Uterus (tissue), 4 donors: ENCODE results near the gene CYP2A6. TPM values are rescaled to one million over a fixed set of nuclear protein-coding genes. Genes with fewer than 3 reads are reported as not detected.
"Not testable (repeated sequence)": the region's sequence is repeated elsewhere in the genome, so short reads cannot be mapped to it uniquely, and the experiment has no call there.

ENCODE experiments used
- DNase-seq, 2 donors: peaks; one replicate each; pipeline ENCODE4 v3.0.0-alpha.2; 2019 to 2020
- H3K27ac ChIP-seq, 2 donors: fragments of 200-600 bp; sonication (generic); 1 replicate in 1 of 2; 2 replicates in 1 of 2; pipeline ENCODE4 v1.5.1; 2016 to 2018
- H3K27me3 ChIP-seq, 2 donors: fragments of 200-600 bp; sonication (generic); one replicate each; pipeline ENCODE4 v1.5.1; 2018 to 2019; ENCODE audit warnings: control low read depth in 1 of 2
- H3K36me3 ChIP-seq, 2 donors: fragments of 200-600 bp; sonication (generic); one replicate each; pipeline ENCODE4 v1.5.1; 2019; ENCODE audit warnings: control low read depth in 1 of 2
- H3K4me1 ChIP-seq, 2 donors: fragments of 200-600 bp; sonication (generic); one replicate each; pipeline ENCODE4 v1.5.1; 2018 to 2019; ENCODE audit warnings: control low read depth in 1 of 2
- H3K4me3 ChIP-seq, 2 donors: fragments of 200-600 bp; sonication (generic); 1 replicate in 1 of 2; 2 replicates in 1 of 2; pipeline ENCODE4 v1.5.1; 2018 to 2019; ENCODE audit warnings: mild to moderate bottlenecking in 1 of 2
- H3K9me3 ChIP-seq, 2 donors: fragments of 200-600 bp; sonication (generic); one replicate each; pipeline ENCODE4 v1.5.1; 2019; ENCODE audit warnings: control low read depth in 1 of 2
- POLR2A ChIP-seq, 2 donors: fragments of 450-650 bp; IDR thresholded peaks; one replicate each; pipeline ENCODE4 v1.6.1; 2016; ENCODE audit warnings: antibody characterized with exemption in 2 of 2, mild to moderate bottlenecking in 1 of 2, moderate library complexity in 1 of 2
- intact Hi-C: fragments of 100-400 bp; cut with DNase I; formaldehyde crosslinking; loops from one replicate; pipeline ENCODE4 v1.15.1; 2023; ENCODE audit warnings: low total_unique reads
- total RNA-seq, 4 donors: library from RNA; depleted of rRNA in 3 of 4; stranded (reverse); fragments of >200 nt in 3 of 4; gene quantifications; one replicate each; pipeline versions ENCODE4 v1.1.0 to v1.2.4, GENCODE V29; 2014 to 2023
- TF ChIP-seq, protein P1 (sequence below), 4 experiments: fragments of 200-600 bp in 2 of 4; fragments of 450-650 bp in 2 of 4; sonication (generic) in 2 of 4; IDR thresholded peaks; one replicate each; pipeline ENCODE4 v1.5.1; 2016 to 2019; ENCODE audit warnings: antibody characterized with exemption in 4 of 4, mild to moderate bottlenecking in 2 of 4, moderate library complexity in 1 of 4
- donor health status: DM: yes; HTN: yes; CAD: no.

The CYP2A6 gene
- total RNA-seq, 4 donors from 2014 or later = 0.64 TPM; not detected in 3

DNA sequence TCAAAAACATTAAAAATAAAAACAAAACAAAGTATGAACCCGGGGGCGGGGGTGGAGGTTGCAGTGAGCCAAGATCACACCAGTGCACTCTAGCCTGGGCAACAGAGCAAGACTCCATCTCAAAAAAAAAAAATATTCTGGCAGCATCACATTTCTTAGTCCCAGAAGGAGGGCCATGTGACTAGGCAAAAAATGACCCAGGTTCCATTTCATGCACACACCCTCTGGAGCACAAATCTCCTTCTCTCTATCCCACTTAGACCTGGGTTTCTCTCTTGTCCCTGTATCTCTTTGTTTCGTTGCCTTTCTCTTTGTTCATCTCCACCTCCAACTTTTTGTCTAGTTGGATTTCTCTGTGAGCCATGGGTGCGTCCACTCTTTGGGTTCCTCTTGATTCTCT is 37.9 kb upstream of the CYP2A6 start:
- H3K9me3 ChIP-seq = no peaks in the 10 kb centered on the region
- intact Hi-C loops = no loop called here
- H3K4me1 ChIP-seq = no peaks in the 10 kb centered on the region
- no peaks in the 10 kb centered on the region for H3K27me3 ChIP-seq
- H3K4me3 ChIP-seq = no peak overlapping the region
- TF ChIP-seq, protein P1, sequence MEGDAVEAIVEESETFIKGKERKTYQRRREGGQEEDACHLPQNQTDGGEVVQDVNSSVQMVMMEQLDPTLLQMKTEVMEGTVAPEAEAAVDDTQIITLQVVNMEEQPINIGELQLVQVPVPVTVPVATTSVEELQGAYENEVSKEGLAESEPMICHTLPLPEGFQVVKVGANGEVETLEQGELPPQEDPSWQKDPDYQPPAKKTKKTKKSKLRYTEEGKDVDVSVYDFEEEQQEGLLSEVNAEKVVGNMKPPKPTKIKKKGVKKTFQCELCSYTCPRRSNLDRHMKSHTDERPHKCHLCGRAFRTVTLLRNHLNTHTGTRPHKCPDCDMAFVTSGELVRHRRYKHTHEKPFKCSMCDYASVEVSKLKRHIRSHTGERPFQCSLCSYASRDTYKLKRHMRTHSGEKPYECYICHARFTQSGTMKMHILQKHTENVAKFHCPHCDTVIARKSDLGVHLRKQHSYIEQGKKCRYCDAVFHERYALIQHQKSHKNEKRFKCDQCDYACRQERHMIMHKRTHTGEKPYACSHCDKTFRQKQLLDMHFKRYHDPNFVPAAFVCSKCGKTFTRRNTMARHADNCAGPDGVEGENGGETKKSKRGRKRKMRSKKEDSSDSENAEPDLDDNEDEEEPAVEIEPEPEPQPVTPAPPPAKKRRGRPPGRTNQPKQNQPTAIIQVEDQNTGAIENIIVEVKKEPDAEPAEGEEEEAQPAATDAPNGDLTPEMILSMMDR (IDR thresholded peaks at IDR 0.05) = no peak
- no peak for TF ChIP-seq POLR2A (IDR thresholded peaks at IDR 0.05)
- no peak overlapping the region for H3K27ac ChIP-seq
- no peaks in the 10 kb centered on the region for H3K36me3 ChIP-seq
- DNase-seq = no peak

DNA sequence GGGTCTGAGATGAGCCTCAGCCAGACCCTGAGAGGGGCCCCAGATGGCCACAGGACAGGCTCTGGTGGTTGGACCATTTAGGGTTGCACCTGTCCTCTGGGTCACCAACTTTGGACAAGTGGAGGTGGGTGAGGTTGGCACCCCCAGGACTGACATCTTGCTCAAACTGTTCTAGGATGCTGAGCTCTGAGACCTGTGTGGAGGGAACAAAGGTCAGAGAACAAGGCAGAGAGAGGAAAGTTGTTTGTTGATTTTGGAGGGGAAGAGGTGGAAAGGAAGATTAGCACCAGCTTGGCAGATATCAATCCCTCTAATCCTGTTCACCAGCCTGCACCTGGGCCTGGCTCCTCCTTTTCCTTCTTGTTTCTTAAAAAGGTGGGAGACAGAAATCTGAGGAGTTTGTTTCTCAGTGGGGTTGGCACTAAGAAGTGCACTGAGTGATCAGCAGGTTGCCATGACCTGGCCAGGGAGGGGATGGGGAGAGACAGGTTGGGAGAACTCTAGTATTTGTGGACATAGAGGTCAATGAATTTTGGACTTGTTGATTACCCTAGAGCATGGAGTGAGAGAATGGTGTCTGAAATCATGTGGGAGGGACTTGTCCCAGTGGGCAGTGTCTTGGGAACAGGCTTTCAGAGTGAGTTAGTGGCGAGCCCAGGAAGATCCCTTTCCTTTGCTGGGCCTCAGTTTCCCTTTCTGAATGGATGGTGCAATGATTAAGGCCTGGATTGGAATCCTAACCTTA is 34.1 kb upstream of the CYP2A6 start:
- intact Hi-C loops, H3K9me3 ChIP-seq, H3K36me3 ChIP-seq, H3K4me1 ChIP-seq, H3K4me3 ChIP-seq, DNase-seq, H3K27ac ChIP-seq, H3K27me3 ChIP-seq: not testable (repeated sequence)

DNA sequence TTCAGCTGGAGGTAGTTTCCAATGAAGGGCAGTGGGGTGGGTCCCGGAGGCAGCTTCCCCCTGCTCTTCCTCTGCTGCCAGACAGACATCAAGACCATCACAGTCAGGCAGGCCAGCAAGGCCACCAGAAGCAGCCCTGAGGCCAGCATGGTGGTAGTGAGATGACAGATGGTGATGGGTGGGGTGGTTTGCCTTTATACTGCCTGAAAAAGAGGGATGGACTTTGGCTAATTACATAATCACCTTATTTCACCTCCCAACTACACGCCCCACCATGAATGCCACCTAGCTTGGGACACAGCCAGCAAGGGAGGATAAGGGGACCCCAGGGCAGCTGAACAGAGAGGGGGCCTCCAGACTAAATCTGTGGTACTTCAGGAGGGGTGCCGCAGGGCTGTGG is 31.8 kb upstream of the CYP2A6 start, which contains the start of gene CYP2A7:
Gene CYP2A7, minus strand, starts transcription at position 170 of the 400 bp plus-strand sequence. Its CDS starts 21 bp downstream, at position 149.
- H3K27ac ChIP-seq, intact Hi-C loops, H3K4me3 ChIP-seq, H3K9me3 ChIP-seq, H3K36me3 ChIP-seq, DNase-seq, H3K4me1 ChIP-seq, H3K27me3 ChIP-seq: not testable (repeated sequence)

DNA sequence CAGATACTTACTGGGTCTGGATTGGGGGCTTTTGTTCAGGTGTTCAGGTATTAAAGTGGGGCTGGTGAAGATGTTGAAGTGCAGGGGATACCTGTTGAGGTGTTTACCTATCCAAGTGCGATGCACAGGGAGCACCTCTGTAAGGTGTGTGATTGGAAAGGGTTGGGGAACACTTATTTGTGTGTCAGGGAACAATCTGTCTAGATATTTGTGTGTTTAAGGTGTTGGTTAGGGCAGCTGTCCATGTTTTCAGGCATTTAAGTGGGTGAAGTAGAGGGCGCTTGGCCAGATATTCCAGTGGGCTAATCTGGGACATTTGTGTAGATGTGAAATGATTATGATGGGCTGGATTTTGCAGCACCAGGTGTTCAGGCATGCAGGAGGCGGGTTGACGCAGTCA is 29.1 kb upstream of the CYP2A6 start:
- H3K27me3 ChIP-seq, H3K9me3 ChIP-seq, H3K36me3 ChIP-seq, H3K4me1 ChIP-seq, DNase-seq, H3K27ac ChIP-seq, intact Hi-C loops, H3K4me3 ChIP-seq: not testable (repeated sequence)

DNA sequence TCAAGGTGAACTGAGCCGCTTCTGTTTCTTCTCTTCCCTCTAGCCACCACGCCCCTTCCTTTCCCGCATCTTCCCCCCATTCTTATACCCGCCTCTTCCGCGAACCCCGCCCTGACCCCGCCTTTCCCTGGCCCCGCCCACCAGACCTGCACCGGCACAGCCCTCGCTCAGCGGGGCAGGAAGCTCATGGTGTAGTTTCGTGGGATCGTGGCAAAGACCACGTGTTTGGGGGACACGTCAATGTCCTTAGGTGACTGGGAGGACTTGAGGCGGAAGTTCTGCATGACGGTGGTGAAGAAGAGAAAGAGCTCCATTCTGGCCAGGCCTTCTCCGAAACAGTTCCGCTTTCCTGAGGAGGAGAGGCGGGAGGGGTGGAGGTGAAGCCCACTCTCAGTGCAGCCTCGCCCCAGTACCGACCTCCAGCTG is 25.3 kb upstream of the CYP2A6 start:
- peak; percentile 50 for DNase-seq
- not testable (repeated sequence) for H3K4me3 ChIP-seq, H3K9me3 ChIP-seq

DNA sequence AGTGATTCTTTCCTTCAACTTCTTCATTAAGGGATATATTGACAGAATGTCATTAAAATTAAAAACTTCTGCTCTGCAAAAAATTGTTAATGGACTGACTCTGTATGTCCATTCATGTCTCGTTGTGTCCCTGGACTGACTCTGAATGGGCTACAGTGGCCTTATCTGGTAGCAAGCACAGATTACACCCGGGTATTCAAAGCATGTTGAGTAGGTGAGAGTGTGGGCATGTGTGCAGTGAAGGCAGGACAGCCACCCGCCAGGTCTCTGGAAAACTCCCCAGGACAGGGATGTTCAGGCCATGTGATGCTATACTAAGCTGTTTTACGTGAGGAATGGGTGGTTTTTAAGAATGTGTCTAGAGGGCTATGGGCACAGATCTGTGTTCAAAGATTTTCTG is 24.6 kb upstream of the CYP2A6 start:
- H3K27me3 ChIP-seq, intact Hi-C loops, H3K36me3 ChIP-seq, H3K4me3 ChIP-seq, H3K4me1 ChIP-seq, H3K27ac ChIP-seq, DNase-seq, H3K9me3 ChIP-seq: not testable (repeated sequence)

More for the DNA sequence above, 25.3 kb upstream of the CYP2A6 start:
- H3K4me1 ChIP-seq, H3K27ac ChIP-seq, H3K36me3 ChIP-seq, H3K27me3 ChIP-seq, intact Hi-C loops: not testable (repeated sequence)

DNA sequence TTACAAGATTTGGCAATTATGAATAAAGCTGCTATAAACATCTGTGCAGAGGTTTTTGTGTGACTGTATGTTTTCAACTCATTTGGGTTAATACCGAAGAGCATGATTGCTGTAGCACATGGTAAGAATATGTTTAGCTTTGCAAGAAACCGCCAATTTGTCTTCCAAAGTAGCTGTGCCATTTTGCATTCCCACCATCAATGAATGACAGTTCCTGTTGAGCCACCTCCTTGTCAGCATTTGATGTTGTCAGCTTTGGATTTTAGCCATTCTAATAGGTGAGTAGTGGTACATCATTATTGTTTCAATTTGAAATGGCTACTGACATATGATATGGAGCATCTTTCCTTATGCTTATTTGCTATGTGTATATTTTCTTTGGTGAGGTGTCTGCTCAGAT is 23.6 kb upstream of the CYP2A6 start:
- DNase-seq, H3K27me3 ChIP-seq, H3K27ac ChIP-seq, H3K4me1 ChIP-seq, H3K36me3 ChIP-seq, intact Hi-C loops, H3K4me3 ChIP-seq, H3K9me3 ChIP-seq: not testable (repeated sequence)

DNA sequence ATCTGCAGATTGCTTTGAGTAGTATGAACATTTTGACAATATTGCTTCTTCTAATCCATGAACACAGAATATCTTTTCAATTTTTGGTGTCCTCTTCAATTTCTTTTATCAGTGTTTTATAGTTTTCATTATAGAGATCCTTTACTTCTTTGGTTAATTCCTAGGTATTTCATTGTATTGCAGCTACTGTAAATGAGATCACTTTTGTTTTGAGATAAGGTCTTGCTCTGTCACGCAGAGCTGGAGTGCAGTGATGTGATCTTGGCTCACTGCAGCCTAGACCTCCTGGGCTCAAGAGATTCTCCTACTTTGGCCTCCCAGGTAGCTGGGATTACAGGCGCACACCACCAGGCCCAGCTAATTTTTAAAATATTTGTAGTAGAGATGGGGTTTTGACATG is 22.0 kb upstream of the CYP2A6 start:
- Histone ChIP-seq H3K27ac (no peak overlapping the region), H3K27me3 (no peaks in the 10 kb centered on the region), H3K4me1 (no peaks in the 10 kb centered on the region), H3K9me3 (no peaks in the 10 kb centered on the region), H3K4me3 (no peak overlapping the region), H3K36me3 (no peaks in the 10 kb centered on the region)
- no peak for DNase-seq
- intact Hi-C loops = no loop called here
- TF ChIP-seq, protein P1 (IDR thresholded peaks at IDR 0.05) = no peak
- no peak for TF ChIP-seq POLR2A (IDR thresholded peaks at IDR 0.05)
